ENCODE measurements around the gene NBAS.
A peak's percentile ranks its signal among the peaks of the same experiment; 100 is the strongest.

The NBAS gene

DNA sequence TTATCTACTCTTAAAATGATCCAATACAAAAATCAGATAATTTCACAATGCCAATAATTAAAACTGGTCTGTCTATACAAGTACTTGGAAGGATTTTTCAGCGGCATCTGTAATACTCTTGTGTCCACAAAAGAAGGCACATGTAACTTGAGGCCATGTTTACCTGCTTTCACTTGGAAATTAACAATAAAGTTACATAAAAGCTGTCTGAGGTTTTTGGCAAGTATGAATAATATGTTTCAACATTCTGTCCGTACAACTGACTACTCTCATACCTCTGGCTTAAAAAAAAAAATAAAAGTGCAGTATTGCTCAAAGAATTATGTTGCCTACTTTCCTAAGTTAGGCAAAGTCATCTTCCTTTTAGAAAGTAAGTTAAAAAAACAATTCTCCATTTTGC lies 253.6 kb downstream of the NBAS start:
- DNase-seq (ENCODE audit: low spot score): no peak

DNA sequence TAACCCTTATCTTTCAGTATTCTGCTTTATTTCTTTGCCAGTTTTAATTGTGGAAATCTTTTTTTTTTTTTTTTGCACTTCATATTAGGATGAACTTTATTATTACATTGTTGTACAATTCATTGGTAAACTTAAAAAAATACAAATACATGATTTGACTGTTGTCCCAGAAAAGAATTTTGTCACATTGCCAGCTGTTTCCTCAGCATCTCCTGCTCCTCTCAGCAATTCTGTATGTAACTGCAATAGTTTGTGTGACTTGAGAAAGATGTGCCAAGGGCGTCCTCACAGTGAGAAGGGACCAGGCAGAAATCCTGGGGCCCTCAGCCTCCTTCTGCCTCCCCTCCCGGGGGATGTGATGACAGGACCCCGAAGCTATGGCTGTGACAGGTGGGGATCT lies 254.4 kb downstream of the NBAS start:
- no peak for DNase-seq (ENCODE audit: low spot score)

DNA sequence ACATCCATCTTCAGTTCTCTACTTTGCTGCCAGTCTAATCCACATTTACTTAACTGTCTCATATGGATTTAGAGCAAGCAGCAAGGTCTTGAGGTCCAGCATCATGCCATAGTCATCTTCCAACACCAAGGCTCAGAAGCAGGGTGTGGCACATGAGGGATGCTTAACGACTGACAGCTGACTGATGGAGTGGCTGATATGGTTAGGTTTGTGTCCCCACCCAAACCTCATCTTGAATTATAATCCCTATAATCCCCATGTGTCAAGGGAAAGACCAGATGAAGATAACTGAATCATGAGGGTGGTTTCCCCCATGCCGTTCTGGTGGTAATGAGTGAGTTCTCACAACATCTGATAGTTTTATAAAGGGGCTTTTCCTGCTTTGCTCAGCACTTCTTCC lies 257.3 kb downstream of the NBAS start:
- DNase-seq (ENCODE audit: low spot score): no peak

DNA sequence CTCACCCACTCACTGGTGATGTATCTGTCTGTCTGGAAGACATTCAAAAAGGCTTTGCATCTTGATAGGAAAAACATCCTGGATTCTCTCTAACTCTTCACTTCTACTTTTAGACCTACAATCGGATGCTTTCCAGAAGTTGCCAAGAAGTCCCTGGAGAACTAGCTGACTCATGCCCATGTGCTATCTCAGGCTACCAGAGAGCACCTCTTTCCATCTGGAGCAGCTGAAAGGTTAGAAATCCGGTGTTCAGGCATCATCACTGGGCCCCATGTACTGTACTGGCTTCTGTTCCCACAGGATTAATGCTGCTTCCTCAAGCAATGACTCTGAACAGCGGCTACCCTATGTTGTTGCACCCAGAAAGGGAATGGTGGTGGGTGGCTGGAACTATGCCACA lies 259.0 kb downstream of the NBAS start:
- DNase-seq (ENCODE audit: low spot score): no peak

DNA sequence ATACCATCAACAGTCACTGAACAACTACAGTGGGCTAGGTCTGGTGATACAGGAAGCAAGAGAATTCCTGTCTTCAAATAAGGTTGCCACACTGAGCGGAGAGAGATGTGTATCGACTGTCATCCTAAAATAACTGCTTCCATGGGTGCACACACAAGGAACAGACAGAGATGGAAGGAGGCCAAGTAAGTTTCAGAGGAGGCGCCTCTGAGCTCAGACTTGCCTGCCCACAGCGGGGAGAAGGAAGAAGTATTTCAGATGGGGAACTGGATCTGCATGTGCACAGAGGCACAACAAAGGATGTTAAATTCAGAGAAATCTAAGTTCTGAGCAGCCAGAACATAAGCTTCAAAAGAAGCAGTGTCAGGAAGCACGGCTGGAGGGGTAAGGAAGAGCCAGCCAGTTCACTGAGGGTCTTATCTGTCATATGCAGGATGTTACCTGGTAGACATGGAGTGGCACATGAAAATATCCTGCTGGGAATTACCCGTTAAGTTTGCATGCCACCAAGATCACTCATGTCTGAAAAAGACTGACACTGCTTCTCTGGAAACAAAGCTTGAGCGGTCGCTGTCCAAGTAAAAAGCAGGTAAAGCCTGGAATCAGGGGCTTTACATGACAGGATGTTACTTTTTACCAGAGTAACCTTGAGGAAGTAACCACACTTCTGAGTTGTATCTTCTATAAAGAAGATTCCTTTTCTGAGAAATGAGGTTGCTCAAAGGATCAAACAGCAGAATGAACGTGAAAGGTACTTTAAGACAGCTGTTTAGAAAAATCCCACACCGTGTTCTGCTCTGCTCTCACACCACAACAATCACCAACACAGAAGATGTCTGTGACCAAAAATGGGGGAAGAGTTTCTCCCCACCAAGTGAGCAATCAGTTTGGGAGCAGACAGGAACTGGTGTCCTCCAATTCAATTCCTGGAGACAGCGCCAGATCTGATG lies 260.2 kb downstream of the NBAS start:
- DNase-seq (ENCODE audit: low spot score): no peak

DNA sequence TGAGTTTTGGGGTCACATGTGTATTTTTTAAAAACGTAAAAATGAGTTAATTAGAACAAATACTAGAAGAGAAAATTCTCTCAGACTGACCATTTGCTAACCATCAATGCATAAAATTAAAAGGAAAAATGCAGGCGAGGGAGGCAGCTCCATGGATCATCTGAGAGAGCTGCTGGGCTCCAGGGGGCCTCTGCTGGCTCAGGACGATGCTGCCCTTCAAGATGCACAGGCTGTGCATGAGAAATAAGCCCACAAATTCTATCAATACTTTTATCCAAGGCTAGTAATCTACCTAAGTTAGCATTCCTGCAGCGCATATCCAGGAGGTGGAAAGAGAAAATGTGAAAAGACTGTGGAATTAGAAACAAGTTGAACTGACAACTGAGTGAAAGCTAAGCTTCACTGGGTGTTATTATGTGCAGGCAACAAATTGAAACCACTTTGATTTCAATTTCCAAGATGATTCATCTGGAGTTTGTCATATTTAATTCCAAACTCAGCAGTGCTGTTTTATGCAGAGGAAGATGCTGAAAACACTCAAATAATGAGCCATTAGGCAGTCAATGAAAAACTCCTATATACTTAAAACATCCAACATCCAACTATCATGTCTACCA lies 261.1 kb downstream of the NBAS start:
- DNase-seq (ENCODE audit: low spot score): no peak

DNA sequence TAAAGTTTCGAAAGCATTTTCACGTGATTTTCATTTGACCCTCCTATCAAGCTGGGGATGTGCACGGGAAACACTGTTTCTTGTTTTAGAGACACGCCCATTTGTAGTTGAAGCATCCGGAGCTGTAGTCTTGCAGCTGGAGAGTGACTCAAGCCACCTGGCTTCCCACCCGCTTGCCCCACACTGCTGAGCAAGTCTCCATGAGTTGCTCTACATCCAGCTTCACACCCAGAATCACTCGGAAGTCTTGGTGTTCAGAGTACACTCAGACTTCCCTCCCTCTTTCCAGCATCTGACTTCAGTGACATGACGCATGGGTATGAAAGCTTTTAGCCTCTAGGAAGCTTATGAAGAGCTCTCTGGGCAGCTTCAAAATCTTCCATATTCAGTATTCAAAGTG lies 262.4 kb downstream of the NBAS start:
- DNase-seq (ENCODE audit: low spot score): peak; percentile 11

DNA sequence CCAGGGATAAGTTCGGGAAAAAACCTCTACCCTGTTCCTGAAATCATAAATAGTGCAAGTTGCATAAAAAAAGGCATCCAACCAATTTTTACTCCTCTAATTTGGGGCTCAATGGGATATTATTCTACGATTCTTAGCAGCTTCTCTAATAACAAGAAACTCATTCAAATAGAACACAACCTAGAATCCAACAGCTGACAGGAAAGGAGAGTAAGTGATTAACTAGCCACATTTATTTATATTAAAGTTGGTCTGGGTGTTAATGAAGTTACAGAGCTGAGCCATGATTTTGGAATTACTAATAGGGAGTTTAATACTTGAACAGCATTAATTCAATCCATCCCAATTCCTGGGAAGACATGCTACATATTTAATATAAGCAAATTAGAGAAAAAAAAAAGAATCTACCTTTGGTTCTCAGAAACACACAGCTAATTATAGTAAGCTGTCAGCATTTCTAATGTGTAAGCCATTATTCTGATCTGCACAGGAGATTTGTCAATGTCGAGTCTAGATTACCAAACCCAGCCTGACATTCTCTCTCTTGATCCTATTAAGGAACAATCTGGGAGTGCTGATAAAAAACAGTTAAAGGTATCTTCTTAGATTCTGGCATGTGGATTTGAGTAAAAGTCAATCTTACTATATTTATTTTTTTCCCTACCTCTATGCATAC lies 267.7 kb downstream of the NBAS start:
- no peak for DNase-seq (ENCODE audit: low spot score)

DNA sequence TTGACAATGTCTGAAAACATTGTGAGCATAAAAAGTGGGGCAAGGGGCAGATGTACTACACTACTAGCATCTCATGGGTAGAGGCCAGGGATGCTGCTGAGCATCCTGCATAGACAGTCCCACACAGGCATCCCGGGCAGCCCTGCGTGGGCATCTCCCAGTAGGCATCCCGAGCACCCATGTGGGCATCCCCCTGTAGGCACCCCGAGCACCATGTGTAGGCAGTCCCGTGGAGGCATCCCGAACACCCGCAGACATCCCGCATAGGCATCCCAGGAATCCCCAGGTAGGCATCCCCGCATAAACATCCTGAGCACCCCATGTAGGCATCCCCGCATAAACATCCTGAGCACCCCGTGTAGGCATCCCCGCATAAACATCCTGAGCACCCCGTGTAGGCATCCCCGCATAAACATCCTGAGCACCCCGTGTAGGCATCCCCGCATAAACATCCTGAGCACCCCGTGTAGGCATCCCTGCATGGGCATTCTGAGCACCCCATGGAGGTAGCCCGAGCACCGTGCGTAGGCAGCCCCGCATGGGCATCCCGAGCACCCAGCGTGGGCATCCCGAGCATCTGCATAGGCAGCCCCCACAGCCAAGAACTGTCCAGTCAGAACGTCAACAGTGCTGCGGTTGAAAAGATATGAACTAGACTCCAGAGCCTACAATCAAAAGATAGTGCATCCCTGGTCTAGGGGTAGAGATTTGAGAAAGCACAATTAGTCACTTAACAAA lies 273.5 kb downstream of the NBAS start:
- DNase-seq (ENCODE audit: low spot score): no peak

DNA sequence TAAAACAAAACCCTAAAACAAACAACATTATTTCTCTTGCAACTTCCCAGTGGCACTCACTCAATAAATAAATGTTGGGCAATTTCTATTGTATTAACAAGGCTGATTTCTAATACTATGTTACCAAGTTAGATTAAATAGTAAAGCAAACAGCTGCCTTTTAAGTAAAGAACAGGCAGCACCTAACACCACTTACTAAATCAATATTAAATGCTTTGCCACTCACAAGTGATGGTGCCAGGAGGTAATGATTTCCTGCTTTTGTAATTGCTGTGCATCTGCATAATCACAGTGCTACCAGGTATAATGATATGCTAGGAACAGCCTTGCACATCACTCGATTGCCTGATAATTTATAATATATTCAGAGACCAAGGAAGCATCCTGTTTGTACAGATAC lies 276.5 kb downstream of the NBAS start:
- DNase-seq (ENCODE audit: low spot score): no peak

DNA sequence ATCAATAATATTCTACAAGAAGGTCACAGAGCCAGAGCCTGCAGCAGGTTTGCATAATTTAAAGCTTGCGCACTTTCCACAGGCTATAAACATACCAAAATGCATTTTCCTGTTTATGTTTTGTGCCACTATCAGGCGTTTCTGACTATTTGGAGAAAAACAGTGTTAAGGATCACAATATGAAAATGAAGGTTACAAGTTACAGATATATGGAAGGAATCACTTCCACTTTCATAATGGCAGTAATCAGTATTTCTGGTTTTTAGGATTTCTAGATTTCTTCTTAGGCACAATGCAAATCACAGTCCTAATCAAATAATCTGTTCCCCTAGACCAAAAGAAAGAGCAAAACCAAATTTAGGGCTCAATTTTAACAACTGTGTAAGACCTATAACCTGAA lies 279.5 kb downstream of the NBAS start:
- no peak for DNase-seq (ENCODE audit: low spot score)

DNA sequence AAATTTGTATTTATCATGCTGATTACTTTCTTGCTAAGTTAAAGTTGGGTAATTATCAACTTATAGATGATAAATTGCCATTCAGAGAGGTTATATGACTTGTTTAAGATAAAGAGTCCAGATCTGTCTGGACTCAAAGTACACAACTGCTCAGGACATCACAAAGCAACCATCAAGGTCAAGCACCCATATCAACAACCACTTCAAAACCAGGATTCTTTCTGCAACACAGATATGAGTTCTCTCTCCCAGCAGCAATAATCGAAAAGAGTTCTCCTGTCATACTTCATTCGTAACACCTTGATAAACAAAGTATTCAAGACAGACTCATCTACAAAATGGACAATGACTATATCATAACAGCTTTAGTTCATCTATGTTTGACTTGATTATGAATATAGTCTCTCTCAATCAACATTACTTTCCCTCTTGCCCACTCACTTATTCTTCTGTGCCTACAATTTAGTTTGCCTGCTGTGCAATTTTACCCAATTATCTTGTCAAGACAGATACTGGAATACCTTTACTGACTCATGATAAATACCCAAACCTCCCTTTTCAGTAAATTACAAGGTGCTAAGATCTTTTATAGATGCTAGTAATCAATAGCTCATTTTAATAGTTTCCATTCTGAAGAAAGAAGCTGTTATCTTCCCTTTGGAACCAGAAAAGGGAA lies 281.8 kb downstream of the NBAS start:
- no peak for DNase-seq (ENCODE audit: low spot score)

DNA sequence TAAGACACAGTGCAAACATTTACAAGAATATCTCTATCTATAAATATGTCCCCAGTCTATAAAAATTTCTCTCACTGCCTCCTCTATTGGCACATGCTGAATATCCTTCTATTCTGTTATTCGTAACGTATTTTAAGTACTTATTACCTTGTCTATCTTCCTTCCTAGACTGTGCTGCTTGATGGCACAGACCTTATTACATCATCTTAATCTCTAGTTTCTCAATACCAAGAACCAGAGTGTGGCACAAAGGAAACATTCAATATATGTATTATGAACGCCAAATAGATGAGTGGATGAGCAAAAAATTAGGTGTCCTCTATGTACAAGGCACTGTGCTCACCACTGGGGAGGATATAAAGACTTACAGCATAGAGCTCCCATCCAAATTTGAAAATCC lies 282.8 kb downstream of the NBAS start:
- DNase-seq (ENCODE audit: low spot score): no peak

DNA sequence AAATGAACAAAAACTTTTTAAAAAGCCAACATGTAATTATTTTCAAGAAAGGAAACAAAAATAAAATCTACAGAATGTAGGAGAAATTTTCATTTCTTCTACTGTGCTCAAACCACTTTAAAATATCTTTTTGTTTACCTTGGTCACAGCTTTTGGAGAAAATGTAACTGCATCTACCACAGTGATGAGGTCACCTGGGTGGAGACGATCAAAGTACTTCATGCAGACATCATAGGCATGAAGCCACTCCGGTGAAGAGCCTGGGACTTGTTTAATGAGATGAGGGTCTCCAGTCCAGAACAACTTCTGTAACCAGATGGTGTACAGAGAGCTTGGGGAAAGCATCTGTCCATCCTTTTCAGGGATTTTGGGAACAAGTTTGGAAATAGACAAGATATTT lies 285.8 kb downstream of the NBAS start:
- peak; percentile 48 for DNase-seq (ENCODE audit: low spot score)

DNA sequence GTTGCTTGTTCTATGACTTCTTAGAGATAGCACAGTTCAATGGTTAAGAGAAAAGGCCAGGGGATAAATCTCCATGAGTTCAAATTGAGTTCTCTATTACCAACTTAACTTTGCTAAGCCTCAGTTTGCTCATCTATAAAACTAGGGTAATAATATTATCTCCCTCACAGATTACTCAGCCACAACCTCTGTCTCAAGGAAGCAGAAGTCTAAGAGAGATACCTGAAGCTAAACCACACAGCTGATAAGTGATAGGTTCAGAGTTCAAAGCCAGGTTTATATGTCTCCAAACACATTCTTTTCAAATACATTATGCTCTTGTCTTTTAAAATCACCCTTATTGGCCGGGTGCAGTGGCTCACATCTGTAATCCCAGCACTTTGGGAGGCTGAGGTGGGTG lies 287.7 kb downstream of the NBAS start:
- DNase-seq (ENCODE audit: low spot score): no peak

DNA sequence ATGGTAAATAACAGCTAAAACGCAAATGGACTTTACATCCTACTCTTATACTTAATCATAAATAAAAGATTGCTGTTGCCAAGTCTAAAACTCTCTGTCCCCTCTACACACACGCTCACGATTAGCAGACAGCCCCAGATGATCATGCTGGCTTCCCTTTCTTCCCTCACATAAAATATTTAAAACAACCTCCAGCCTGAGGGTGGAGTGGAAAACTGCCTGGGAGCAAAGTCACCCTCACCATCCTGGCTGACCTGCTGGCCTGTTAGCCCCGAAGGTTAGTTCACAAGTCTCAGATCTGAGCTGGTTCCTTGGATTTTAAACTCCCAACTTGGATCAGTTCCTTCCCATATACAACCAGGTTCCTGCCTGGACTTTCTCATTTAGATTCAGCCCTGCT lies 288.2 kb downstream of the NBAS start:
- DNase-seq (ENCODE audit: low spot score): no peak

DNA sequence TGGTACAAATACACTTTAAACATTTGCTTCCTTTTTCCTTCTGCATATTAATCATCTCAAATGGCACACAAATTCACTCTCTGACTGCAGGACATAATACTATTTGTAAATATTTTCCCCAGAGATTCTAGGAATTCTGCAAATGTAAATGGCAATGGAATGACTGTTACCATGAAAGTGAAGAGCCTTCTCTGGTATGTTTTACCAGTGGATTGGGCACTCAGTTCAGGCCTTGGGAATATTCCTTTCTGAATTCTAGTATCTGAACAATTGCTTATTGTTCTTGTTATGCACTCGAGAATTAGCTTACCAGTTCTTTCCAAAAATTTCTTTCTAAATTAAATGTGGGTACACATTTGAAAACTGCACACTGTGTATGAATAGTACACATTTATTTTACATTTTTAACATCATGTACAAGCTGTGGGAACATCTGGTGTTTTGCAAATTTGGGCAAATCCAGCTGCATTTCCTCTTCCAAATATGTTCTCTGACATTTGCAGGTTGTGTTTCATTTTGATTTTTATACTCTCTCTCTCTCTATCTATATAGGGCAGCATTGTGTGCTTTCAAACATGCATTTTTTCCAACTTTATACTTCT lies 289.1 kb downstream of the NBAS start:
- DNase-seq (ENCODE audit: low spot score): no peak

DNA sequence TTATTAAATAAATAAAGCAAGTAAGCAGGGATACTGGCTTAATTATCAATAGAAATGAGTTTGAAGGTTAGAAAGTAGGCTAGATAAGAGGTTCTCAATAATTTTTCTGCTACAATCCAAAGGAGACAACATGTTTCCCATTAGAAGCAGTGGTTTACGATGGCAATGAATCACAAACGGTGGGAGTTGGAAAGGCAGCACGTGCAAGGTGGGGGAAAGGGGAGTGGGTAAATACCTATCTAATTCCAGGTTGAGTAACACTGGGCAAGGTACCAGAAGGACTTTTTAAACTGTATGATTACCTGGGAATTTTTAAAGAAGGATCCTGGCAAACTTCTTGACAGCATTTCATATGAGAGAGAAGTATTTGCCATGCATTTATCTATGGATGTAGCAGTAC lies 289.9 kb downstream of the NBAS start:
- no peak for DNase-seq (ENCODE audit: low spot score)

DNA sequence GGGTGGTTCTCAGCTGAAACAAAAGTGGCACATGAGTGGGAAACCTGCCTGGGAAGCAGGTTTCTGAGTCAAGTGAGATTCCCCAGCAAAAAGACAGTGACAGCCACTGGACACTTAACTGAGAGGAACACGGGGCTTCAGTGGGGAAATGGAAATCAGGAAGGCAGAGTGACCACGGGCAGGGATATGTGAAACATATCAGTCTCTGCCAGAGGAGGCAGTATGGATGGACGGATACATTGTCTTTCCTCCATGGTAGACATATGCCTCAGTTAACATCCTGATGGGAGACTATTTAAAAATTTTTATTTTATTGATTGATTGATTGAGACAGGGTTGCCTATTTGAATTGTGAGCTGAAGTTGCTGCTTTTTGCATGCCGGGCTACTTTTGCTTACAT lies 292.1 kb downstream of the NBAS start:
- no peak for DNase-seq (ENCODE audit: low spot score)

DNA sequence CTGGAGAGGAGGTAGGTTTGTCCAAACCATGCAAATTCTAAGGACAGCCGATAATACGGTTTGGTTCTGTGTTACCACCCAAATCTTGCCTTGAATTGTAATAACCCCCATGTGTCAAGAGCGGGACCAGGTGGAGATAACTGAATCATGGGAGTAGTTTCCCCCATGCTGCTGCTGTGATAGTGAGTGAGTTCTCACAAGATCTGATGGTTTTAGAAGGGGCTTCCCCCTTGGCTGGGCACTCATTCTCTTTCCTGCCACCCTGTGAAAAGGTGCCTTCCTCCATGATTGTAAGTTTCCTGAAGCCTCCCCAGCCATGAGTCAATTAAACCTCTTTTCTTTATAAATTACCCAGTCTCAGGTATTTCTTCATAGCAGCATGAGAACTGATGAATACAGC lies 295.2 kb downstream of the NBAS start:
- no peak for DNase-seq (ENCODE audit: low spot score)

DNA sequence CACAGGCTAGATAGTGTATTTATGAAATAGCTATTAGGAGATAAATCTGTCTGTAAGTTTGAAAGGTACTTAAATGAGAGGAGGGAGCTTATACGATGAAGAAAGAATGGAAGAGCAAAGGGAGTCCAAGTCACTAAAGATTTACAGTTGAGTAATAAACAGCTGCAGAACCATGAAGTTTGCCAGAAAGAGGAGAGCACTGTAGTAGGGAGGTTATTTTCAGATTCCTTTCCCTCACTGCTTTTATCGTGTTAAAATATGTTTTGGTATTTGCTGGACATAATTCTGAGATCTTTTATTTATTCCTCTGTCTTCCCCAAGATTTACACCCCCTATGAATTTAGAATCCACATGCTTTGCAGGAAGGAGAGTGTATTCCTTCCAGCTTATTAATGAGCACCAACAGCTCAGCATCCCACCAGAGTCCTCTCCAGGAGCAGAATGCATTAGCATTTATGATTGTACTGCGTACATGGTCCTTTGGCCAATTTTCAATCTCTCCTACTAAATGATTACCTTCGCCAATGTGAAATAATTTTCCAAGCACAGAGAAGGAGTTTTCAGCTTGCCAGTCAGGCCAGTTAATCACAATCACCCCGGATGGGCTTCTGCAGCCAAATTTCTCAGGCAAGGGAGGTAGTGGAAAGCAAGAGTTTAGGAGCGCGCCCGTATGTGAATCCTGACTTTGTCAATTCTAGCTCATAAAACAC lies 297.0 kb downstream of the NBAS start:
- no peak for DNase-seq (ENCODE audit: low spot score)
